HL-60 (cell line): Measurements from ENCODE around the gene PRIMPOL.

Experiments used
- CTCF ChIP-seq: IDR thresholded peaks from one replicate; pipeline ENCODE4 v1.5.1; 2011; ENCODE audit warnings: low read length, control low read depth, inconsistent platforms; ENCODE audit not compliant: insufficient read depth
- POLR2AphosphoS5 ChIP-seq: IDR thresholded peaks from 2 replicates; pipeline ENCODE4 v1.6.1; 2012; ENCODE audit warnings: low read depth
- REST ChIP-seq: IDR thresholded peaks from 2 replicates; pipeline ENCODE4 v1.6.1; 2012; ENCODE audit warnings: low read depth; ENCODE audit not compliant: insufficient replicate concordance

GRCh38 chr4:184649971-184650855 lies 675 bp downstream of the PRIMPOL start:
- no peak for TF ChIP-seq CTCF
- peak; percentile 10; the same call in 1 of the 2 replicates for TF ChIP-seq POLR2AphosphoS5
- TF ChIP-seq REST = no peak
